Dermis blood vessel endothelial cell (primary cell): Measurements from ENCODE around the gene PRKAG2. TPM values are rescaled to one million over a fixed set of nuclear protein-coding genes. Genes with fewer than 3 reads are reported as not detected.
"Not testable (repeated sequence)": the region's sequence is repeated elsewhere in the genome, so short reads cannot be mapped to it uniquely, and the experiment has no call there.

Experiments
- DNase-seq: peaks from one replicate; pipeline ENCODE4 v3.0.0; 2010
- total RNA-seq: library from RNA; depleted of rRNA; stranded (reverse); fragments of >200 nt; gene quantifications from 2 replicates; pipeline ENCODE4 v1.2.3, GENCODE V29; 2014

PRKAG2 gene
- total RNA-seq, 1 donor from 2014 or later: 16.8 TPM

- DNase-seq: no peak
Observed at GRCh38 chr7:151883857-151884256, 6.9 kb upstream of the PRKAG2 start.

GRCh38 chr7:151882734-151883133 is 5.8 kb upstream of the PRKAG2 start:
- no peak for DNase-seq

GRCh38 chr7:151880688-151881087 is 3.8 kb upstream of the PRKAG2 start:
- no peak for DNase-seq

GRCh38 chr7:151877911-151878835 is 1.3 kb upstream of the PRKAG2 start:
- no peak for DNase-seq

GRCh38 chr7:151875942-151876898 is 695 bp downstream of the PRKAG2 start:
- DNase-seq: peak; percentile 30

- not testable (repeated sequence) for DNase-seq
Observed at GRCh38 chr7:151874479-151874878, 2.4 kb downstream of the PRKAG2 start.

GRCh38 chr7:151873402-151873965 is 3.4 kb downstream of the PRKAG2 start:
- no peak for DNase-seq

- DNase-seq: no peak
Observed at GRCh38 chr7:151872531-151873401, 4.1 kb downstream of the PRKAG2 start.

GRCh38 chr7:151871904-151872303 is 5.0 kb downstream of the PRKAG2 start:
- no peak for DNase-seq

- no peak for DNase-seq
Observed at GRCh38 chr7:151871189-151871735, 5.7 kb downstream of the PRKAG2 start.

GRCh38 chr7:151869968-151870918 is 6.7 kb downstream of the PRKAG2 start:
- DNase-seq: no peak

GRCh38 chr7:151869455-151869854 is 7.5 kb downstream of the PRKAG2 start:
- DNase-seq: no peak

- DNase-seq: no peak
Observed at GRCh38 chr7:151869109-151869428, 7.8 kb downstream of the PRKAG2 start.

- no peak for DNase-seq
Observed at GRCh38 chr7:151868396-151869108, 8.4 kb downstream of the PRKAG2 start.

- no peak for DNase-seq
Observed at GRCh38 chr7:151867912-151868311, 9.0 kb downstream of the PRKAG2 start.

GRCh38 chr7:151866761-151867655 is 9.9 kb downstream of the PRKAG2 start:
- no peak for DNase-seq

GRCh38 chr7:151866028-151866427 is 10.9 kb downstream of the PRKAG2 start:
- no peak for DNase-seq

GRCh38 chr7:151865070-151865670 is 11.7 kb downstream of the PRKAG2 start:
- DNase-seq: no peak
